Endodermal cell (in vitro differentiated cells): ENCODE results near the gene ZGLP1. TPM values are rescaled to one million over a fixed set of nuclear protein-coding genes. Genes with fewer than 3 reads are reported as not detected.
A peak's percentile ranks its signal among the peaks of the same experiment; 100 is the strongest.

Experiments
- DNase-seq: peaks from one replicate; pipeline ENCODE4 v3.0.0-alpha.2; 2017
- H3K27ac ChIP-seq: 2 replicates; pipeline ENCODE4 v1.5.1; 2013; ENCODE audit warnings: mild to moderate bottlenecking, low read depth, low read length, moderate library complexity
- H3K27me3 ChIP-seq: 2 replicates; pipeline ENCODE4 v1.6.1; 2013; ENCODE audit warnings: mild to moderate bottlenecking, low read length, moderate library complexity; ENCODE audit not compliant: insufficient read depth, control insufficient read depth, poor library complexity, severe bottlenecking
- H3K36me3 ChIP-seq: 2 replicates; pipeline ENCODE4 v1.7.0; 2013; ENCODE audit warnings: mild to moderate bottlenecking, low read length, moderate library complexity; ENCODE audit not compliant: control insufficient read depth, insufficient read depth
- H3K4me1 ChIP-seq: one replicate; pipeline ENCODE4 v1.7.0; 2013; ENCODE audit warnings: low read length; ENCODE audit not compliant: control insufficient read depth, insufficient read depth
- H3K4me3 ChIP-seq: 2 replicates; pipeline ENCODE4 v1.5.1; 2013; ENCODE audit warnings: mild to moderate bottlenecking, low read length, moderate library complexity
- H3K9ac ChIP-seq: 2 replicates; pipeline ENCODE4 v1.6.1; 2013; ENCODE audit warnings: mild to moderate bottlenecking, low read length, moderate library complexity; ENCODE audit not compliant: poor library complexity, severe bottlenecking; ENCODE audit errors: extremely low read depth
- H3K9me3 ChIP-seq: 2 replicates; pipeline ENCODE4 v1.6.1; 2013; ENCODE audit warnings: mild to moderate bottlenecking, low read length, moderate library complexity; ENCODE audit not compliant: control insufficient read depth
- H3K27ac Mint-ChIP-seq: 2 replicates; pipeline ENCODE4 v1.8.0; 2020; ENCODE audit warnings: mixed read lengths
- H3K27me3 Mint-ChIP-seq: 2 replicates; pipeline ENCODE4 v1.8.0; 2021; ENCODE audit warnings: mild to moderate bottlenecking, mixed read lengths; ENCODE audit not compliant: insufficient read depth
- H3K36me3 Mint-ChIP-seq: 2 replicates; pipeline ENCODE4 v1.8.0; 2020; ENCODE audit warnings: low read depth, mixed read lengths
- H3K4me1 Mint-ChIP-seq: 2 replicates; pipeline ENCODE4 v1.8.0; 2020; ENCODE audit warnings: mixed read lengths
- H3K4me3 Mint-ChIP-seq: 2 replicates; pipeline ENCODE4 v1.8.0; 2020; ENCODE audit warnings: mild to moderate bottlenecking, moderate library complexity, mixed read lengths
- H3K9me3 Mint-ChIP-seq: 2 replicates; pipeline ENCODE4 v1.8.0; 2020; ENCODE audit warnings: mild to moderate bottlenecking, mixed read lengths
- CTCF ChIP-seq: fragments of 200-600 bp; sonication (generic); conservative IDR thresholded peaks from 2 replicates; pipeline ENCODE4 v1.5.0; 2021; ENCODE audit warnings: antibody characterized with exemption, mild to moderate bottlenecking
- WGBS, 2 experiments: methylation state at CpG; one replicate each; pipeline versions ENCODE4 v1.1.5 to v1.1.7; 2013; ENCODE audit warnings: missing lambda C conversion rate in 2 of 2, mixed read lengths in 1 of 2; ENCODE audit not compliant: insufficient coverage in 1 of 2, insufficient read length in 1 of 2; 5-methylcytosine and 5-hydroxymethylcytosine counted together
- total RNA-seq, 2 donors: library from RNA; stranded (reverse); fragmentation: NEBNext Ultra II Directional in 1 of 2; extraction: Animal tissue kit (Norgen Biotek cat#: 25700) in 1 of 2; gene quantifications; 2 replicates in 1 of 2; 3 replicates in 1 of 2; pipeline ENCODE4 v1.2.1, GENCODE V29; 2021

The ZGLP1 gene
- total RNA-seq, 2 donors from 2014 or later: 4.5 to 7.8 TPM

GRCh38 chr19:10316229-10317044 is 6.8 kb upstream of the ZGLP1 start:
- DNase-seq: no peak
- Histone ChIP-seq H3K27me3 (no peaks in the 10 kb centered on the region), H3K4me1 (no peaks in the 10 kb centered on the region), H3K4me3 (peak overlapping the region; percentile 93), H3K36me3 (peaks cover 42% of the 10 kb centered on the region), H3K9ac (no peak overlapping the region), H3K9me3 (no peaks in the 10 kb centered on the region), H3K27ac (peak overlapping the region; percentile 44)
- no peaks in the 10 kb centered on the region for H3K9me3 Mint-ChIP-seq
- H3K4me3 Mint-ChIP-seq: peak overlapping the region; percentile 79
- TF ChIP-seq CTCF: no peak
- H3K27ac Mint-ChIP-seq: peak overlapping the region; percentile 93
- WGBS, 2 experiments: 86% methylated on average over 9 to 19 of the region's 19 CpGs
- no peaks in the 10 kb centered on the region for H3K27me3 Mint-ChIP-seq
- peaks cover 14% of the 10 kb centered on the region for H3K4me1 Mint-ChIP-seq
- H3K36me3 Mint-ChIP-seq: peaks cover 25% of the 10 kb centered on the region

GRCh38 chr19:10315335-10316214 is 6.0 kb upstream of the ZGLP1 start, which contains the start of gene FDX2:
Gene FDX2, minus strand, starts transcription at chr19:10316015. Its CDS starts 19 bp downstream, at chr19:10315996.
- H3K9me3 ChIP-seq: no peaks in the 10 kb centered on the region
- H3K4me1 Mint-ChIP-seq: peaks cover 14% of the 10 kb centered on the region
- peak within 1 kb of the TSS; percentile 93 for H3K4me3 ChIP-seq
- WGBS, 2 experiments: 2 to 3% methylated on average over 30 to 55 of the region's 55 CpGs
- H3K36me3 Mint-ChIP-seq: peaks cover 25% of the 10 kb centered on the region
- peak within 1 kb of the TSS; percentile 71 for H3K9ac ChIP-seq
- H3K4me3 Mint-ChIP-seq: peak within 1 kb of the TSS; percentile 79
- H3K4me1 ChIP-seq: no peaks in the 10 kb centered on the region
- H3K27ac Mint-ChIP-seq: peak within 1 kb of the TSS; percentile 93
- H3K9me3 Mint-ChIP-seq: no peaks in the 10 kb centered on the region
- H3K27me3 ChIP-seq: no peaks in the 10 kb centered on the region
- TF ChIP-seq CTCF: no peak
- H3K36me3 ChIP-seq: peaks cover 35% of the 10 kb centered on the region
- DNase-seq: peak; percentile 97
- H3K27ac ChIP-seq: peak within 1 kb of the TSS; percentile 44
- no peaks in the 10 kb centered on the region for H3K27me3 Mint-ChIP-seq

- TF ChIP-seq CTCF: no peak
- Mint-ChIP-seq H3K27me3 (peaks cover 10% of the 10 kb centered on the region), H3K27ac (no peak overlapping the region), H3K4me1 (no peaks in the 10 kb centered on the region), H3K36me3 (peaks cover 15% of the 10 kb centered on the region), H3K4me3 (no peak overlapping the region), H3K9me3 (no peaks in the 10 kb centered on the region)
- Histone ChIP-seq H3K36me3 (no peaks in the 10 kb centered on the region), H3K9ac (no peak overlapping the region), H3K4me1 (no peaks in the 10 kb centered on the region), H3K4me3 (no peak overlapping the region), H3K27me3 (no peaks in the 10 kb centered on the region), H3K9me3 (no peaks in the 10 kb centered on the region), H3K27ac (no peak overlapping the region)
- WGBS, 2 experiments: 100% methylated on average over 3 of the region's 5 CpGs; no CpG with 5 or more reads in 1 of the 2 experiments
- DNase-seq: no peak
Observed at GRCh38 chr19:10306327-10306726, 3.3 kb downstream of the ZGLP1 start.
